HT1080 (cell line): Measurements from ENCODE around the gene ABCB9. TPM values are rescaled to one million over a fixed set of nuclear protein-coding genes. Genes with fewer than 3 reads are reported as not detected.

ENCODE experiments used
- DNase-seq: peaks from one replicate; pipeline ENCODE4 v3.0.0-alpha.2; 2015; ENCODE audit warnings: low read depth
- total RNA-seq: library from RNA; depleted of rRNA; stranded (reverse); fragments of >200 nt; shearing (Covaris generic); gene quantifications from 2 replicates; pipeline ENCODE4 v1.2.3, GENCODE V29; 2014

Gene ABCB9
- total RNA-seq, 1 experiment from 2014 or later: 32.8 TPM

- no peak for DNase-seq
Observed at GRCh38 chr12:122966743-122967550, 684 bp upstream of the ABCB9 start.

- DNase-seq: no peak
Observed at GRCh38 chr12:122965321-122965751, 927 bp downstream of the ABCB9 start.

GRCh38 chr12:122964439-122965257 is 1.6 kb downstream of the ABCB9 start:
- no peak for DNase-seq

- no peak for DNase-seq
Observed at GRCh38 chr12:122963941-122964265, 2.4 kb downstream of the ABCB9 start.

- no peak for DNase-seq
Observed at GRCh38 chr12:122961531-122962329, 4.5 kb downstream of the ABCB9 start.

- no peak for DNase-seq
Observed at GRCh38 chr12:122960193-122960569, 6.1 kb downstream of the ABCB9 start.

GRCh38 chr12:122959566-122960192 is 6.6 kb downstream of the ABCB9 start:
- DNase-seq: no peak

GRCh38 chr12:122958198-122958888 is 7.9 kb downstream of the ABCB9 start:
- no peak for DNase-seq

- DNase-seq: no peak
Observed at GRCh38 chr12:122956035-122956434, 10.2 kb downstream of the ABCB9 start.

- no peak for DNase-seq
Observed at GRCh38 chr12:122955156-122955555, 11.1 kb downstream of the ABCB9 start.

- DNase-seq: peak; percentile 72
Observed at GRCh38 chr12:122951979-122952892, 14.0 kb downstream of the ABCB9 start.

GRCh38 chr12:122951406-122951805 is 14.9 kb downstream of the ABCB9 start:
- peak; percentile 86 for DNase-seq

- DNase-seq: no peak
Observed at GRCh38 chr12:122949816-122950675, 16.2 kb downstream of the ABCB9 start.

- DNase-seq: no peak
Observed at GRCh38 chr12:122949405-122949804, 16.9 kb downstream of the ABCB9 start.

- no peak for DNase-seq
Observed at GRCh38 chr12:122948605-122949004, 17.7 kb downstream of the ABCB9 start.

GRCh38 chr12:122947352-122947792 is 18.9 kb downstream of the ABCB9 start:
- no peak for DNase-seq

- DNase-seq: peak; percentile 100
Observed at GRCh38 chr12:122946690-122947341, 19.4 kb downstream of the ABCB9 start.
